ENCODE measurements around the gene RRAS.

GRCh38 chr19:49588365-49589122 is 51.4 kb downstream of the RRAS start:
- TF ChIP-seq CTCF (IDR thresholded peaks at IDR 0.05) (no peak), POLR2AphosphoS5 (IDR thresholded peaks at IDR 0.05) (no peak), POLR2A (IDR thresholded peaks at IDR 0.05; ENCODE audit: low read depth) (no peak), EP300 (IDR thresholded peaks at IDR 0.05) (no peak)
